Pancreas (tissue), 10 donors: ENCODE data around the gene ARHGAP8. TPM values are rescaled to one million over a fixed set of nuclear protein-coding genes. Genes with fewer than 3 reads are reported as not detected.
A peak's percentile ranks its signal among the peaks of the same experiment; 100 is the strongest.

Source experiments
- ATAC-seq, 4 donors: fragments of 200-7000 bp; cut with Tn5 transposase; one replicate each; pipeline versions ENCODE4 v1.8.0 to v1.9.1; 2020; ENCODE audit warnings: mild to moderate bottlenecking in 4 of 4, moderate library complexity in 4 of 4
- DNase-seq, 6 donors: peaks; one replicate each; pipeline ENCODE4 v3.0.0-alpha.2; 2020
- FAIRE-seq: peaks from 2 replicates; lab custom pipeline; 2012; peaks lifted over from hg19 to GRCh38; lab: Jason Lieb, UNC
- H3K27ac ChIP-seq, 4 donors: fragments of 200-600 bp; sonication (generic); 1 replicate in 3 of 4; 2 replicates in 1 of 4; pipeline versions ENCODE4 v1.5.0 to v1.8.0; 2020
- H3K27me3 ChIP-seq, 4 donors: fragments of 200-600 bp; one replicate each; pipeline ENCODE4 v1.8.0; 2021
- H3K36me3 ChIP-seq, 3 donors: fragments of 200-600 bp; sonication (generic) in 1 of 3; one replicate each; pipeline versions ENCODE4 v1.5.0 to v1.8.0; 2020 to 2021
- H3K4me1 ChIP-seq, 3 donors: fragments of 200-600 bp; one replicate each; pipeline ENCODE4 v1.8.0; 2021
- H3K4me3 ChIP-seq, 4 donors: fragments of 200-600 bp; sonication (generic) in 2 of 4; one replicate each; pipeline versions ENCODE4 v1.5.0 to v1.8.0; 2020 to 2021
- H3K9me3 ChIP-seq, 4 donors: fragments of 200-600 bp; one replicate each; pipeline ENCODE4 v1.8.0; 2021
- WGBS, 2 donors: extraction: QIAGEN DNeasy Blood & Tissue Kit; methylation state at CpG; one replicate each; pipeline ENCODE4 v1.1.7; 2013; 5-methylcytosine and 5-hydroxymethylcytosine counted together
- intact Hi-C, 3 donors: fragments of 100-400 bp; cut with DNase I; formaldehyde crosslinking; loops; one replicate each; pipeline versions ENCODE4 v1.11.1 to v1.14.2; 2022
- polyA plus RNA-seq, 2 donors: library from polyadenylated mRNA; stranded (reverse); fragments of 200-250 nt; gene quantifications; one replicate each; pipeline ENCODE4 v1.2.3, GENCODE V29; 2013
- total RNA-seq, 6 donors: library from RNA; stranded (reverse); fragmentation: NEBNext Ultra II Directional in 4 of 6; extraction: Animal tissue kit (Norgen Biotek cat#: 25700) in 4 of 6; gene quantifications; one replicate each; pipeline versions ENCODE4 v1.2.1 to v1.2.4, GENCODE V29; 2021 to 2023
- TF ChIP-seq, protein P1 (sequence below), 4 donors: fragments of 200-600 bp; sonication (generic) in 3 of 4; IDR thresholded peaks; one replicate each; pipeline versions ENCODE4 v1.5.0 to v1.8.0; 2021; ENCODE audit warnings: antibody characterized with exemption in 4 of 4
- donor health status: healthy with polysubstance abuse.
- donor health status: DM: no; HTN: no; CAD: no; lungs with moderate emphysema.
- donor health status: DM: no; HTN: no; CAD: no.
- donor health status: control.
- donor health status: control.
- donor health status: Bipolar disorder and iron deficiency.
- donor health status: DM: yes; HTN: yes; CAD: no.
- donor health status: DM: no; HTN: no; CAD: no.
- donor health status: DM: no; HTN: no; CAD: no.
- donor health status: DM: yes; HTN: yes; CAD: no.

The ARHGAP8 gene
- total and polyA plus RNA-seq, 8 donors, result 8.6 to 59.2 (median 15.1) TPM

- H3K27me3 ChIP-seq, result no peaks in the 10 kb centered on the region
- H3K27ac ChIP-seq, result no peak overlapping the region
- intact Hi-C loops, result no loop called here
- no peak overlapping the region for H3K4me3 ChIP-seq
- DNase-seq, result peak in 1 of 6 donors; percentile 26
- TF ChIP-seq, protein P1, sequence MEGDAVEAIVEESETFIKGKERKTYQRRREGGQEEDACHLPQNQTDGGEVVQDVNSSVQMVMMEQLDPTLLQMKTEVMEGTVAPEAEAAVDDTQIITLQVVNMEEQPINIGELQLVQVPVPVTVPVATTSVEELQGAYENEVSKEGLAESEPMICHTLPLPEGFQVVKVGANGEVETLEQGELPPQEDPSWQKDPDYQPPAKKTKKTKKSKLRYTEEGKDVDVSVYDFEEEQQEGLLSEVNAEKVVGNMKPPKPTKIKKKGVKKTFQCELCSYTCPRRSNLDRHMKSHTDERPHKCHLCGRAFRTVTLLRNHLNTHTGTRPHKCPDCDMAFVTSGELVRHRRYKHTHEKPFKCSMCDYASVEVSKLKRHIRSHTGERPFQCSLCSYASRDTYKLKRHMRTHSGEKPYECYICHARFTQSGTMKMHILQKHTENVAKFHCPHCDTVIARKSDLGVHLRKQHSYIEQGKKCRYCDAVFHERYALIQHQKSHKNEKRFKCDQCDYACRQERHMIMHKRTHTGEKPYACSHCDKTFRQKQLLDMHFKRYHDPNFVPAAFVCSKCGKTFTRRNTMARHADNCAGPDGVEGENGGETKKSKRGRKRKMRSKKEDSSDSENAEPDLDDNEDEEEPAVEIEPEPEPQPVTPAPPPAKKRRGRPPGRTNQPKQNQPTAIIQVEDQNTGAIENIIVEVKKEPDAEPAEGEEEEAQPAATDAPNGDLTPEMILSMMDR (IDR thresholded peaks at IDR 0.05), result no peak
- 84 to 90% methylated on average over 7 of the region's 7 CpGs for WGBS, 2 donors
- no peak for ATAC-seq
- H3K9me3 ChIP-seq, result no peaks in the 10 kb centered on the region
- peaks cover 0 to 8% (median 0%) of the 10 kb centered on the region in 3 donors for H3K36me3 ChIP-seq
- no peaks in the 10 kb centered on the region for H3K4me1 ChIP-seq
- FAIRE-seq, result no peak
These were observed 86.7 kb downstream of the ARHGAP8 start for GRCh38 chr22:44839061-44839460.

DNA sequence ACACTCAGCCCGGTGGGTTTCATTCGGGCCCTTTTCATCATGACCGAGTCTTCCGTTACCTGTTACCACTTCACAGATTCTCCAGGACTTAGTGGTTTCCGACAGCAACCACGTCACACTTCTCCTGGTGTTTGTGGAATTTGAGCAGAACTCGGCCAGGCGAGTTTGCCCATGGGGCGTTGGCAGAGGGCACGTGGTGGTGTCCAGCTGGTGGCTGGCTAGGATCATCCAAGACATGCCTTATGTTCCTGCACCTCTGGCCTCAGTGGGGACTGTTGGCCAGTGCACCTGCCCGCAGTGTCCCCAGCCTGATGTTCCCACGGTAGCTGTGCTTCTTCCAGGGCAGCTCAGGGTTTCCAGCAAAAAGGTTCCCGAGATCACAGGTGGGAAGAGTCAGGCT is 87.3 kb downstream of the ARHGAP8 start:
- no peaks in the 10 kb centered on the region for H3K4me1 ChIP-seq
- H3K9me3 ChIP-seq, result no peaks in the 10 kb centered on the region
- WGBS, 2 donors, result 88 to 92% methylated on average over 13 of the region's 13 CpGs
- no peak overlapping the region for H3K4me3 ChIP-seq
- ATAC-seq (no peak), FAIRE-seq (no peak), DNase-seq (peak in 1 of 6 donors; percentile 13)
- H3K36me3 ChIP-seq, result peaks cover 0 to 8% (median 0%) of the 10 kb centered on the region in 3 donors
- TF ChIP-seq, protein P1 (IDR thresholded peaks at IDR 0.05), result no peak
- H3K27me3 ChIP-seq, result no peaks in the 10 kb centered on the region
- H3K27ac ChIP-seq, result no peak overlapping the region
- intact Hi-C loops, result no loop called here

- Histone ChIP-seq H3K4me1 (no peaks in the 10 kb centered on the region), H3K27ac (no peak overlapping the region), H3K9me3 (no peaks in the 10 kb centered on the region), H3K4me3 (no peak overlapping the region), H3K36me3 (peaks cover 0 to 2% (median 0%) of the 10 kb centered on the region in 3 donors), H3K27me3 (no peaks in the 10 kb centered on the region)
- peak in 1 of 6 donors; percentile 25 for DNase-seq
- TF ChIP-seq, protein P1 (IDR thresholded peaks at IDR 0.05), result no peak
- FAIRE-seq, result no peak
- intact Hi-C loops, result no loop called here
- ATAC-seq, result no peak
- WGBS, 2 donors, result 87 to 91% methylated on average over 30 of the region's 30 CpGs
These were observed 88.4 kb downstream of the ARHGAP8 start for GRCh38 chr22:44840611-44841322.

DNA sequence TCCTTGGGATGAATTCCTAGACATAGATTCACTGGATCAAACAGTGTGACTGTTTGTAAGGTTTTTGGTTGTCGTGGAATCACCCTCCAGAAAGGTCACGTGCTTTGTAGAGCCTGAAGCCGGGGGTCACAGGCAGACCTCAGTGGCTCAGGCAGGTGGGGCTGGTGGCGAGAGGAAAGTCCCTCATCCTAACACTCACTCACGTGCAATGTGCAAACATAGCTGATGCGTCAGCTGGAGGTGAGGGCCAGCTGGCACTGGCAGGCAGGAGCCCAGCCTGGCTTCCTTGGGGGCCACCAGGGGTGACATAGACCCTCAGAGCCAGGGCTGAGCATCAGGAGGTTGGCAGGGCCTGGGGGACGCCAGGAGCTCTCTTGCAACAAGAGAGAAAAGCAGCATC is 90.0 kb downstream of the ARHGAP8 start:
- peak in 1 of 6 donors; percentile 12 for DNase-seq
- TF ChIP-seq, protein P1 (IDR thresholded peaks at IDR 0.05), result no peak
- 80 to 86% methylated on average over 7 of the region's 7 CpGs for WGBS, 2 donors

GRCh38 chr22:44845191-44845590 is 92.8 kb downstream of the ARHGAP8 start:
- DNase-seq (peak in 1 of 6 donors; percentile 22), ATAC-seq (no peak), FAIRE-seq (no peak)
- TF ChIP-seq, protein P1 (IDR thresholded peaks at IDR 0.05), result no peak
- Histone ChIP-seq H3K27me3 (no peaks in the 10 kb centered on the region), H3K9me3 (no peaks in the 10 kb centered on the region), H3K27ac (no peak overlapping the region), H3K4me3 (no peak overlapping the region), H3K4me1 (no peaks in the 10 kb centered on the region), H3K36me3 (no peaks in the 10 kb centered on the region)
- intact Hi-C loops, result no loop called here
- 94 to 97% methylated on average over 8 of the region's 8 CpGs for WGBS, 2 donors

More for the DNA sequence above, 90.0 kb downstream of the ARHGAP8 start:
- no peak for ATAC-seq
- Histone ChIP-seq H3K27ac (no peak overlapping the region), H3K27me3 (no peaks in the 10 kb centered on the region), H3K9me3 (no peaks in the 10 kb centered on the region), H3K4me1 (no peaks in the 10 kb centered on the region), H3K36me3 (no peaks in the 10 kb centered on the region), H3K4me3 (no peak overlapping the region)
- intact Hi-C loops, result no loop called here
- no peak for FAIRE-seq
